Measurements from ENCODE around the gene PRDM2. TPM values are rescaled to one million over a fixed set of nuclear protein-coding genes. Genes with fewer than 3 reads are reported as not detected.

Gene PRDM2
- polyA plus RNA-seq, 1 of the 3 experiments (the other 2 are of a cell fraction), result 7.2 TPM

- DNase-seq, result no peak
- Histone ChIP-seq H3K27ac (ENCODE audit: low read depth in 2 of 2, low read length in 1 of 2) (no peak overlapping the region), H2AFZ (ENCODE audit: low read depth) (no peak overlapping the region), H3K27me3 (ENCODE audit: insufficient read depth) (no peaks in the 10 kb centered on the region), H3K9me3 (no peaks in the 10 kb centered on the region), H3F3A (replicated peaks; ENCODE audit: insufficient read depth) (no peaks in the 10 kb centered on the region), H3K79me2 (ENCODE audit: insufficient read depth) (peaks cover 48% of the 10 kb centered on the region; the same call in 1 of the 2 replicates), H3K36me3 (replicated peaks in 1 of 2; ENCODE audit: control insufficient read depth in 1 of 2, insufficient read depth in 2 of 2, low read length in 1 of 2) (peaks cover 16 to 35% of the 10 kb centered on the region in 2 experiments), H3K4me2 (no peak overlapping the region), H4K20me1 (ENCODE audit: insufficient read depth) (peaks cover 33% of the 10 kb centered on the region), H3K9me2 (no peaks in the 10 kb centered on the region), H3K4me1 (ENCODE audit: control insufficient read depth in 1 of 2, insufficient read depth in 2 of 2, low read depth in 1 of 2, low read length in 1 of 2) (no peaks in the 10 kb centered on the region; a peak in 1 of 4 replicates), H3K9ac (no peak overlapping the region), H3K4me3 (ENCODE audit: low read depth in 2 of 2, low read length in 1 of 2) (no peak overlapping the region)
- TF ChIP-seq GATA2 (CRISPR knock-in tag; IDR thresholded peaks at IDR 0.05) (no peak), NRF1 (IDR thresholded peaks at IDR 0.05; ENCODE audit: low read depth, low read length) (no peak), MAX (IDR thresholded peaks at IDR 0.05; ENCODE audit: low read depth) (no peak), RFX5 (IDR thresholded peaks at IDR 0.05; ENCODE audit: low read length) (no peak), FOSL2 (IDR thresholded peaks at IDR 0.05; ENCODE audit: borderline replicate concordance, low read depth) (no peak), POLR2AphosphoS5 (IDR thresholded peaks at IDR 0.05; ENCODE audit: low read depth, low read length) (no peak), FOXJ3 (CRISPR knock-in tag; IDR thresholded peaks at IDR 0.05) (no peak), IRF3 (IDR thresholded peaks at IDR 0.05; ENCODE audit: low read depth, low read length) (no peak), CHD2 (IDR thresholded peaks at IDR 0.05; ENCODE audit: low read length, partially characterized antibody) (no peak), ZBTB33 (IDR thresholded peaks at IDR 0.05; ENCODE audit: borderline replicate concordance, low read depth) (no peak)
- TF ChIP-seq, protein P1, sequence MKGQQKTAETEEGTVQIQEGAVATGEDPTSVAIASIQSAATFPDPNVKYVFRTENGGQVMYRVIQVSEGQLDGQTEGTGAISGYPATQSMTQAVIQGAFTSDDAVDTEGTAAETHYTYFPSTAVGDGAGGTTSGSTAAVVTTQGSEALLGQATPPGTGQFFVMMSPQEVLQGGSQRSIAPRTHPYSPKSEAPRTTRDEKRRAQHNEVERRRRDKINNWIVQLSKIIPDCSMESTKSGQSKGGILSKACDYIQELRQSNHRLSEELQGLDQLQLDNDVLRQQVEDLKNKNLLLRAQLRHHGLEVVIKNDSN (IDR thresholded peaks at IDR 0.05; ENCODE audit: borderline replicate concordance, low read depth), result no peak
- WGBS (ENCODE audit: low lambda C conversion rate), result 97% methylated on average over 13 of the region's 13 CpGs
- CTCF ChIA-PET, result interaction anchor here (1.2 kb wide), 1 partner anchor 23 kb away, joined by 3 read pairs; no protein-coding TSS in a partner anchor
- POLR2A ChIA-PET, result no interaction called here
Observed at GRCh38 chr1:13790290-13791030, 90.5 kb downstream of the PRDM2 start.

GRCh38 chr1:13792419-13792818, 92.4 kb downstream of the PRDM2 start:
- Histone ChIP-seq H3K4me2 (no peak overlapping the region), H3K4me1 (ENCODE audit: control insufficient read depth in 1 of 2, insufficient read depth in 2 of 2, low read depth in 1 of 2, low read length in 1 of 2) (no peaks in the 10 kb centered on the region; a peak in 1 of 4 replicates), H3F3A (replicated peaks; ENCODE audit: insufficient read depth) (no peaks in the 10 kb centered on the region), H3K27ac (ENCODE audit: low read depth in 2 of 2, low read length in 1 of 2) (no peak overlapping the region), H3K27me3 (ENCODE audit: insufficient read depth) (no peaks in the 10 kb centered on the region), H2AFZ (ENCODE audit: low read depth) (no peak overlapping the region), H3K79me2 (ENCODE audit: insufficient read depth) (peaks cover 30% of the 10 kb centered on the region; the same call in 1 of the 2 replicates), H3K36me3 (replicated peaks in 1 of 2; ENCODE audit: control insufficient read depth in 1 of 2, insufficient read depth in 2 of 2, low read length in 1 of 2) (peaks cover 7 to 30% of the 10 kb centered on the region in 2 experiments), H3K9me2 (no peaks in the 10 kb centered on the region), H3K4me3 (ENCODE audit: low read depth in 2 of 2, low read length in 1 of 2) (no peak overlapping the region), H3K9me3 (no peaks in the 10 kb centered on the region), H3K9ac (no peak overlapping the region), H4K20me1 (ENCODE audit: insufficient read depth) (peaks cover 22% of the 10 kb centered on the region)
- TF ChIP-seq MEF2A (IDR thresholded peaks at IDR 0.05; ENCODE audit: borderline replicate concordance, low read depth) (peak; percentile 17; the same call in 1 of the 2 replicates), PBX3 (IDR thresholded peaks at IDR 0.05) (no peak), FOSL2 (IDR thresholded peaks at IDR 0.05; ENCODE audit: borderline replicate concordance, low read depth) (peak; percentile 24; the same call in 1 of the 2 replicates)
- no peak for DNase-seq
- 98% methylated on average over 6 of the region's 6 CpGs for WGBS (ENCODE audit: low lambda C conversion rate)
- ChIA-PET CTCF (interaction anchor here (1.3 kb wide), 1 partner anchor 10 kb away, joined by 3 read pairs; no protein-coding TSS in a partner anchor), POLR2A (no interaction called here)
